Spinal cord (tissue), 10 donors: ENCODE data around the gene FNBP1. TPM values are rescaled to one million over a fixed set of nuclear protein-coding genes. Genes with fewer than 3 reads are reported as not detected.
A peak's percentile ranks its signal among the peaks of the same experiment; 100 is the strongest.
"Not testable (repeated sequence)": the region's sequence is repeated elsewhere in the genome, so short reads cannot be mapped to it uniquely, and the experiment has no call there.

Source experiments
- DNase-seq, 6 donors: peaks; one replicate each; pipeline versions ENCODE4 v3.0.0 to v3.0.0-alpha.2; 2013 to 2015; ENCODE audit warnings: low spot score in 6 of 6, low read depth in 4 of 6
- H3K27ac ChIP-seq: one replicate; pipeline ENCODE4 v1.5.1; 2013; ENCODE audit warnings: low read depth, low read length, control low read depth
- H3K27me3 ChIP-seq: one replicate; pipeline ENCODE4 v1.6.1; 2013; ENCODE audit warnings: low read length; ENCODE audit not compliant: control insufficient read depth, insufficient read depth
- H3K36me3 ChIP-seq: one replicate; pipeline ENCODE4 v1.6.1; 2013; ENCODE audit warnings: low read length; ENCODE audit not compliant: control insufficient read depth, insufficient read depth
- H3K4me1 ChIP-seq: one replicate; pipeline ENCODE4 v1.6.1; 2013; ENCODE audit warnings: low read length; ENCODE audit not compliant: control insufficient read depth, insufficient read depth
- H3K4me3 ChIP-seq: one replicate; pipeline ENCODE4 v1.5.1; 2013; ENCODE audit warnings: low read depth, low read length, control low read depth
- H3K9me3 ChIP-seq: one replicate; pipeline ENCODE4 v1.6.1; 2013; ENCODE audit warnings: low read length; ENCODE audit not compliant: control insufficient read depth, insufficient read depth
- WGBS: methylation state at CpG from one replicate; pipeline ENCODE4 v1.1.5; 2013; ENCODE audit warnings: missing lambda C conversion rate; ENCODE audit not compliant: insufficient coverage; 5-methylcytosine and 5-hydroxymethylcytosine counted together
- polyA plus RNA-seq, 2 donors: library from polyadenylated mRNA; unstranded; fragments of 120-200 nt; gene quantifications; one replicate each; pipeline ENCODE4 v1.2.1, GENCODE V29; 2013; ENCODE audit not compliant: insufficient read length in 2 of 2
- total RNA-seq, 2 donors: library from RNA; depleted of rRNA in 1 of 2; stranded (reverse); fragments of 120-200 nt in 1 of 2; fragments of >200 nt in 1 of 2; gene quantifications; one replicate each; pipeline versions ENCODE4 v1.2.3 to v1.2.4, GENCODE V29; 2013 to 2014
- donor health status: healthy.

The FNBP1 gene
- total and polyA plus RNA-seq, 4 donors = 47.8 to 105 (median 79.2) TPM

GRCh38 chr9:129946246-129946995, 96.6 kb downstream of the FNBP1 start:
- Histone ChIP-seq H3K27me3 (no peaks in the 10 kb centered on the region), H3K36me3 (peaks cover 19% of the 10 kb centered on the region), H3K4me1 (no peaks in the 10 kb centered on the region), H3K27ac (no peak overlapping the region), H3K4me3 (no peak overlapping the region), H3K9me3 (peaks cover 2% of the 10 kb centered on the region)
- DNase-seq = peak in 1 of 6 donors; percentile 26
- WGBS = no CpG with 5 or more reads among the region's 6 CpGs

GRCh38 chr9:129945314-129945713, 97.7 kb downstream of the FNBP1 start:
- no peaks in the 10 kb centered on the region for H3K4me1 ChIP-seq
- H3K27ac ChIP-seq = no peak overlapping the region
- H3K27me3 ChIP-seq = no peaks in the 10 kb centered on the region
- H3K4me3 ChIP-seq = no peak overlapping the region
- peaks cover 18% of the 10 kb centered on the region for H3K36me3 ChIP-seq
- 100% methylated on average over 1 of the region's 3 CpGs for WGBS
- peaks cover 2% of the 10 kb centered on the region for H3K9me3 ChIP-seq
- DNase-seq = no peak

GRCh38 chr9:129944506-129945116, 98.4 kb downstream of the FNBP1 start:
- Histone ChIP-seq H3K4me3 (no peak overlapping the region), H3K36me3 (peaks cover 18% of the 10 kb centered on the region), H3K27ac (no peak overlapping the region), H3K27me3 (no peaks in the 10 kb centered on the region), H3K9me3 (peaks cover 2% of the 10 kb centered on the region), H3K4me1 (no peaks in the 10 kb centered on the region)
- DNase-seq = no peak
- WGBS = 89% methylated on average over 3 of the region's 5 CpGs

GRCh38 chr9:129939431-129939830, 103.6 kb downstream of the FNBP1 start:
- Histone ChIP-seq H3K4me3 (no peak overlapping the region), H3K27ac (no peak overlapping the region), H3K4me1 (peaks cover 10% of the 10 kb centered on the region), H3K36me3 (peaks cover 13% of the 10 kb centered on the region), H3K27me3 (no peaks in the 10 kb centered on the region), H3K9me3 (peaks cover 2% of the 10 kb centered on the region)
- no CpG with 5 or more reads among the region's 2 CpGs for WGBS
- peak in 2 of 6 donors; percentile 73 for DNase-seq

GRCh38 chr9:129938291-129938979, 104.6 kb downstream of the FNBP1 start:
- no CpG with 5 or more reads among the region's 2 CpGs for WGBS

GRCh38 chr9:129937879-129938278, 105.1 kb downstream of the FNBP1 start:
- H3K4me1 ChIP-seq = peaks cover 10% of the 10 kb centered on the region
- 100% methylated on average over 2 of the region's 5 CpGs for WGBS
- DNase-seq, H3K4me3 ChIP-seq, H3K9me3 ChIP-seq, H3K27ac ChIP-seq, H3K36me3 ChIP-seq, H3K27me3 ChIP-seq: not testable (repeated sequence)

More at GRCh38 chr9:129938291-129938979, 104.6 kb downstream of the FNBP1 start:
- no peaks in the 10 kb centered on the region for H3K27me3 ChIP-seq
- H3K36me3 ChIP-seq = peaks cover 11% of the 10 kb centered on the region
- H3K4me1 ChIP-seq = peaks cover 10% of the 10 kb centered on the region
- H3K27ac ChIP-seq = peak overlapping the region; percentile 35
- peaks cover 2% of the 10 kb centered on the region for H3K9me3 ChIP-seq
- H3K4me3 ChIP-seq = no peak overlapping the region
- peak in 2 of 6 donors; percentile 51 to 62 for DNase-seq

GRCh38 chr9:129936222-129936621, 106.8 kb downstream of the FNBP1 start:
- no peaks in the 10 kb centered on the region for H3K27me3 ChIP-seq
- DNase-seq = peak in 2 of 6 donors; percentile 33 to 68
- H3K9me3 ChIP-seq = no peaks in the 10 kb centered on the region
- peaks cover 4% of the 10 kb centered on the region for H3K36me3 ChIP-seq
- WGBS = 45% methylated on average over 2 of the region's 5 CpGs
- no peak overlapping the region for H3K27ac ChIP-seq
- no peak overlapping the region for H3K4me3 ChIP-seq
- H3K4me1 ChIP-seq = peaks cover 10% of the 10 kb centered on the region

GRCh38 chr9:129934780-129935179, 108.2 kb downstream of the FNBP1 start:
- no peak for DNase-seq
- Histone ChIP-seq H3K36me3 (no peaks in the 10 kb centered on the region), H3K9me3 (no peaks in the 10 kb centered on the region), H3K4me1 (peaks cover 14% of the 10 kb centered on the region), H3K27me3 (no peaks in the 10 kb centered on the region), H3K4me3 (no peak overlapping the region), H3K27ac (no peak overlapping the region)
- WGBS = 91% methylated on average over 4 of the region's 5 CpGs

- Histone ChIP-seq H3K9me3 (no peaks in the 10 kb centered on the region), H3K4me3 (no peak overlapping the region), H3K27ac (no peak overlapping the region), H3K27me3 (no peaks in the 10 kb centered on the region), H3K36me3 (peaks cover under 1% of the 10 kb centered on the region), H3K4me1 (peaks cover 12% of the 10 kb centered on the region)
- 79% methylated on average over 4 of the region's 4 CpGs for WGBS
- DNase-seq = no peak
Measured at GRCh38 chr9:129934041-129934591, 108.9 kb downstream of the FNBP1 start.
